HG03378 (cell line): ENCODE measurements around the gene DNAJC16.

ENCODE experiments used
- ATAC-seq: cut with Tn5 transposase; IDR thresholded peaks from one replicate; pipeline ENCODE4 v1.9.1; 2021; ENCODE audit warnings: mild to moderate bottlenecking, moderate library complexity; ENCODE audit not compliant: unreplicated experiment

Gene DNAJC16

GRCh38 chr1:15531682-15532081, 5.0 kb downstream of the DNAJC16 start:
- ATAC-seq, result no peak

- ATAC-seq, result no peak
Measured at GRCh38 chr1:15538771-15539170, 12.1 kb downstream of the DNAJC16 start.

- no peak for ATAC-seq
Measured at GRCh38 chr1:15540186-15540585, 13.5 kb downstream of the DNAJC16 start.

GRCh38 chr1:15541231-15541792, 14.7 kb downstream of the DNAJC16 start:
- ATAC-seq, result no peak

DNA sequence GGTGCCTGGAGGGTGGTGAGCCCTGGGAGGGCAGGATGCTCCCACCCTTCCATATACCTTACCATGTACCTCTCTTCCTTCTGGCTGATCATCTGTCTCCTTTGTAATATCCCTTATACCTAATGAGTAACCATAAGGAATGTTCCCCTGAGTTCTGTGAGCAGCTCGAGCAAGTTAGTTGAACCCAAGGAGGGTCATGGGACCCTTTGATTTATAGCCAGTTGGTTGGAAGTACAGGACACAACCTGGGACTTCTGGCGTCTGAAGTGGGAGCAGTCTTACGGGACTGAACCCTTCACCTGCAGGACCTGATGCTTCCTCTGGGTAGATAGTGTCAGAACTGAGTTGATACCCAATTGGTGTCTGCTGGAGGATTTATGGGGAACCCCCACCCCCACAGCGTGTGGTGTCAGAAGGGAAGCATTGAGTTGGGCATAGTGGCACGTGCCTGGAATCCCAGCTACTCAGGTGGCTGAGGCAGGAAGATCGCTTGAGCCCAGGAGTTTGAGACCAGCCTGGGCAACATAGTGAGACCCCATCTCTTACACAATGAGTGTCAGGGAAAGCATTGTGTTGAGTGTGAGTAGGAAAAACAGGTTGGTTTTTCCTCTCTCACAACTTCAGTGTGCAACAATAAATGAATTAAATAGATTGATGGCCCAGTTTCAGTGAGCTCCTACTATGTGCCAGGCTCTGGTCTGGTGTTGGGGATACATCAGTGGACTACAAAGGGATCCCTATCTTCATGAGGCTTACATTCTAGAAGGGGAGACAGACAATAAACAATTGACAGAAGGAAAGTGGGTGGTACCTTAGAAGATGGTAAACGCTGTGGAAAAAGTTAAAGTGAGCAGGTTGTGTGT, 16.0 kb downstream of the DNAJC16 start:
- ATAC-seq, result no peak

GRCh38 chr1:15543251-15543588, 16.6 kb downstream of the DNAJC16 start:
- ATAC-seq, result no peak

GRCh38 chr1:15543589-15544568, 17.2 kb downstream of the DNAJC16 start:
- ATAC-seq, result no peak

GRCh38 chr1:15546641-15547040, 20.0 kb downstream of the DNAJC16 start:
- no peak for ATAC-seq

DNA sequence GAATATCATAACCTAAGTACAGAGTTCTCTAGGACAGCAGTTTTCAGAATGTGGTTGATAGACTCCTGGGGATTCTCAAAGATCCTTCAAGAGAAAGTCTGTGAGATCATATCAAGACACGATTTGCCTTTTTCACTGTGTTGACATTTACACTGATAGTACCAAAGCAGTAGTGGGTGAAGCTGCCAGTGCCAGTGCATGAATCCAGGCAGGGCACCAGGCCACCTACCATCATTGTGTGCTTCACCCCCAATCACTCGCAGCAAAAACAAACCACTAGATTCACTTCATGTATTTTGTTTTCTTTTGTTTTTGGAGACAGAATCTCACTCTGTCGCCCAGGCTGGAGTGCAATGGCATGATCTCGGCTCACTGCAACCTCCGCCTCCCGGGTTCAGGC, 23.9 kb downstream of the DNAJC16 start:
- no peak for ATAC-seq

DNA sequence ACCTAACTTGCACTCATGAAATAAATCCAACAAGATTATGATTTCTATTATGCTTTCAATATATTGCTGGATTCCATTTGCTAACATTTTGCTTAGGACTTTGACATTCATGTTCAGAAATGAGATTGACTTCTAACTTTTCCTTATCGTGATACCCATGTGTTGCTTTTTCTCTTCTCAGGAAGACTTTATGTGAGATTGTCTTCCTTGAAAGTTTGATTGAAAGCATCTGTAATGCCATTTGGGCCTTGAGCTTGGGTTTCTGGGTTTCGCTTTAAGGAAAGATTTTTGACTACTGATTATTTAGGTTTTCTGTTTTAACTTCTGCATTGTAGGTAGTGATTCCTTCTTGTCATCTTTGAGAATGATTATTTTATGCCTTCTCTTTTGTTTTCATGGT, 30.4 kb downstream of the DNAJC16 start:
- no peak for ATAC-seq

GRCh38 chr1:15557594-15557993, 30.9 kb downstream of the DNAJC16 start:
- ATAC-seq, result no peak

- ATAC-seq, result no peak
Measured at GRCh38 chr1:15558516-15558915, 31.9 kb downstream of the DNAJC16 start.

DNA sequence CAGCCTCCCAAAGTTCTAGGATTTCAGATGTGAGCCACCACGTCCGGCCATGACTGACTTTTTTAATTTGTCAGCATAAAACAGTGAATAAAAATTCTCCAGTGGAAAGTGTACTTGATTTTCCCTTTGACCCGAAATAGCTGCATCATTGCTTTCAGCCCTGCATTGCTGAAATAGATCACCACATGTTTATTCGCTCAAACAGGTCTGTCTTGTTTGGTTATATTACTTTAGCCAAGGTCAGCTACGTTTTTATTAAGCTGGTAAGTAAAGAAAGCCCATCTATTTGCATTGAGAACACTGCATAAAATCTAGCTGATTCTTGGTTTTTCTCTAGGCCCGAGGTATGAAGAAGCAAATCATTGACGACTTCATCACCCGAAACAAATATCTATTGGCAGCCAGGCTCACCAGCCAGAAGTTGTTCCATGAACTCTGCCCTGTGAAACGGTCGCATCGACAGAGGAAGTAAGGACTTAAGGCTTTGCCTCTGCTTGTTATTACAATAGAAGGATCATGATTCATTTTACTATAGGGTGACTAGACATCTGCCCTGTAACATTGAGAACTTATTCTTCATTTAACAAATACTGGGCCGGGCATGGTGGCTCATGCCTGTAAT, 32.7 kb downstream of the DNAJC16 start:
- ATAC-seq, result no peak

GRCh38 chr1:15568387-15569073, 41.9 kb downstream of the DNAJC16 start:
- ATAC-seq, result no peak

- no peak for ATAC-seq
Measured at GRCh38 chr1:15570861-15571260, 44.2 kb downstream of the DNAJC16 start.

DNA sequence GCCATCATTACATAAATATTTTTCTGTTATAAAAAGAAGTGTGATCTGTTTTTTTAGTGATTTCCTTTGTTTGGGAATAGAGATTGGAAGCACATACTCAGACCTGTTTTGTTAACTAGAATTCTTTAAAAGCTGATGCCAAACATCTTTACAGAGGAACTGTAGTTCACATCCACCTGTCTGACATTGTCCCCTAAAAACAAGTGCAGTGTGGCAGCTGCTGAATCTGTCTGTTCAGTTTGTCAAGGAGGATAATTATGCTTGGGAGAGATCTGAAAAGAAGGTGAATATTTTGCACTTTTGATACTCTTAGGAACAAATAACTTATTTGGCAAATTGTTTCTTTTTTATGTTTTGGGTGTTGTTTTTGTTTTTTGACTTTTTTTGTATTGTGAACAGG, 44.6 kb downstream of the DNAJC16 start:
- no peak for ATAC-seq

- no peak for ATAC-seq
Measured at GRCh38 chr1:15573477-15573876, 46.8 kb downstream of the DNAJC16 start.

DNA sequence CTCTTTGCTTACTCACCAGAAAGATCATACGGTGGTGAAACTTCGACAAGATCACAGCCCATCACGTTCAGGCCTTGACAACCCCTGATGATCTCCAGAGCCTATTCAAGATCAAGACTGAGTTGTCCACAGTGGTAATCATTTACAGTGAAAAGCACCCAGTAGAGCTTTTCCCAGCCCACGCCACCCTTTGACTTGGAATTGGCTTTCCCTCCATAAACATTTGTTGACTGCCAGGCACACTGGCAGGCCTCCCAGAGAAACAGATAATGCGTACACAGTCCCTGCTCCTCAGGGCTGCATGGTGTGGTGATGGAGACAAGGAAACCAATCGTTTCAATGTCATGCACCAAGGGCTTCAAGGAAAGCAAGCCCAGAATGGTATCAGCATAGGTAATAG, 48.1 kb downstream of the DNAJC16 start:
- ATAC-seq, result no peak

DNA sequence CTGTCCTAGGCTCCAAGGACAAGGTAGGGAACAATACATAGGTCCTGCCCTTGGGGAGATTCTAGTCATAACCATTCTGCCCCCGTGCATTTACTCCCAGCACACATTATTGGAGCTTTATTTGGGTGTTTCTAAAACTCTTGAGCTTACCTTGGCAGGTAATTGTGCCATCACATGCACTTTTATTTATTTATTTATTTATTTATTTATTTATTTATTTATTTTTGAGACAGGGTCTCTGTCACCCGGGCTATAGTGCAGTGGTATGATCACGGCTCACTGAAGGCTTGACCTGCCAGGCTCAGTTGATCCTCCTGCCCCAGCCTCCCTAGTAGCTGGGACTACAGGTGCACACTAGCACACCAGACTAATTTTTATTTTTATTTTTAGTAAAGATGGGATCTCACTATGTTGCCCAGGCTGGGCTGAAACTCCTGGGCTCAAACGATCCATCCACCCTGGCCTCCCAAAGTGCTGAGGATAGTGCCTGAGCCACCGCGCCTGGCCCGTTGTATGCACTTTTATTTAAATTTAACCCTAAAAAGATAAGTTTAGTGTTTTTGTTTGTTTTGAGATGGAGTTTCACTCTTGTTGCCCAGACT, 49.0 kb downstream of the DNAJC16 start:
- no peak for ATAC-seq

- ATAC-seq, result no peak
Measured at GRCh38 chr1:15577691-15578090, 51.0 kb downstream of the DNAJC16 start.
